NCI-H524 treated with DMSO at 0.1 percent for 48 hours (cell line): ENCODE data around the gene FAM227B.

Experiments used
- DNase-seq: peaks from one replicate; lab custom pipeline; 2025; lab: John Stamatoyannopoulos, UW

The FAM227B gene

GRCh38 chr15:49290191-49290590, 330.4 kb downstream of the FAM227B start:
- DNase-seq, result no peak

- no peak for DNase-seq
Observed at GRCh38 chr15:49288391-49288790, 332.2 kb downstream of the FAM227B start.

GRCh38 chr15:49287481-49287880, 333.1 kb downstream of the FAM227B start:
- DNase-seq, result no peak

- DNase-seq, result no peak
Observed at GRCh38 chr15:49286649-49287404, 333.8 kb downstream of the FAM227B start.

- DNase-seq, result no peak
Observed at GRCh38 chr15:49282366-49282765, 338.3 kb downstream of the FAM227B start.

GRCh38 chr15:49279521-49280456, 340.8 kb downstream of the FAM227B start:
- no peak for DNase-seq

GRCh38 chr15:49278751-49279150, 341.9 kb downstream of the FAM227B start:
- DNase-seq, result peak; percentile 43
